ENCODE measurements around the gene PDE9A. TPM values are rescaled to one million over a fixed set of nuclear protein-coding genes. Genes with fewer than 3 reads are reported as not detected.
A peak's percentile ranks its signal among the peaks of the same experiment; 100 is the strongest.
"Not testable (repeated sequence)": the region's sequence is repeated elsewhere in the genome, so short reads cannot be mapped to it uniquely, and the experiment has no call there.

The PDE9A gene
- total RNA-seq = 1 to 10 TPM; 4.7 to 6.1 TPM

GRCh38 chr21:42653231-42654061 is at the start of gene PDE9A:
PDE9A (plus strand) TSS chr21:42653621; CDS start chr21:42653815, 194 bp downstream.
- Mint-ChIP-seq H3K36me3 (ENCODE audit: low read depth) (no peaks in the 10 kb centered on the region), H3K27ac (no peak within 1 kb of the TSS), H3K4me3 (peak within 1 kb of the TSS; percentile 65), H3K4me1 (peaks cover 15% of the 10 kb centered on the region), H3K9me3 (no peaks in the 10 kb centered on the region), H3K27me3 (peaks cover 33% of the 10 kb centered on the region)
- ChIA-PET CTCF (interaction anchor here (0.6 to 1.7 kb wide), 3 partner anchors 9 to 15 kb away, joined by 3 to 5 read pairs (median 3); no protein-coding TSS in a partner anchor), POLR2A (no interaction called here)
- peak; percentile 17 for DNase-seq

DNA sequence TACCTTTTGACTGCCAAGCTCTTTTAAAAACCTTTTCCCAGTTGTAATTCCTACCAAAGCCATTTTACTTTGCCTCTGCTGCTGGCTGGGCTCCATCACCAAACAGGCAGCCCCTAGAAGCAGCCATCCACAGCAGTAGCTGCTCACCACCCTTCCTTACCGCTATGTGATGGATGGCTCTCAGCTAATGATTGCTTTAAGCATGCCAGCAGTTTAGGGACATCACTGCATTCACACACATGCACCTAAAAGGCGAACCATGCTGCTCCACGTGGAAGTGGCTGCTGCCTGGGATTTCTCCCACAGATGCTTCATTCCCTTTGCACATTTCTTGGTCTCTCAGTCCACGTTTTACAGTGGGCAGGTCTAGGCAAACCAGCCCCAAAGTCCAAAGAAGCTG is 46.3 kb upstream of the PDE9A start:
- Mint-ChIP-seq H3K36me3 (ENCODE audit: low read depth) (peaks cover 12% of the 10 kb centered on the region), H3K27me3 (peaks cover 5% of the 10 kb centered on the region), H3K9me3 (peaks cover 27% of the 10 kb centered on the region), H3K4me1 (peaks cover 9% of the 10 kb centered on the region), H3K4me3 (no peak overlapping the region), H3K27ac (no peak overlapping the region)
- POLR2A ChIA-PET = no interaction called here
- DNase-seq = no peak
- CTCF ChIA-PET = interaction anchor here (0.5 to 0.9 kb wide), 3 partner anchors 12 to 150 kb away, joined by 3 read pairs; no protein-coding TSS in a partner anchor

GRCh38 chr21:42607525-42608102 is 45.8 kb upstream of the PDE9A start:
- DNase-seq = no peak
- ChIA-PET CTCF (interaction anchor here (0.7 to 0.9 kb wide), 3 partner anchors 12 to 206 kb away, joined by 3 read pairs; no protein-coding TSS in a partner anchor), POLR2A (no interaction called here)
- Mint-ChIP-seq H3K9me3 (peaks cover 31% of the 10 kb centered on the region), H3K36me3 (ENCODE audit: low read depth) (peaks cover 12% of the 10 kb centered on the region), H3K4me3 (no peak overlapping the region), H3K27ac (no peak overlapping the region), H3K27me3 (peaks cover 5% of the 10 kb centered on the region), H3K4me1 (peaks cover 9% of the 10 kb centered on the region)

- Mint-ChIP-seq H3K4me1 (peaks cover 9% of the 10 kb centered on the region), H3K36me3 (ENCODE audit: low read depth) (peaks cover 12% of the 10 kb centered on the region), H3K27ac (no peak overlapping the region), H3K4me3 (no peak overlapping the region), H3K27me3 (peaks cover 4% of the 10 kb centered on the region), H3K9me3 (peaks cover 33% of the 10 kb centered on the region)
- no peak for DNase-seq
- ChIA-PET POLR2A (no interaction called here), CTCF (interaction anchor here (0.6 to 0.7 kb wide), 2 partner anchors 205 to 403 kb away, joined by 3 read pairs; no protein-coding TSS in a partner anchor)
Observed at GRCh38 chr21:42608446-42608845, 45.0 kb upstream of the PDE9A start.

DNA sequence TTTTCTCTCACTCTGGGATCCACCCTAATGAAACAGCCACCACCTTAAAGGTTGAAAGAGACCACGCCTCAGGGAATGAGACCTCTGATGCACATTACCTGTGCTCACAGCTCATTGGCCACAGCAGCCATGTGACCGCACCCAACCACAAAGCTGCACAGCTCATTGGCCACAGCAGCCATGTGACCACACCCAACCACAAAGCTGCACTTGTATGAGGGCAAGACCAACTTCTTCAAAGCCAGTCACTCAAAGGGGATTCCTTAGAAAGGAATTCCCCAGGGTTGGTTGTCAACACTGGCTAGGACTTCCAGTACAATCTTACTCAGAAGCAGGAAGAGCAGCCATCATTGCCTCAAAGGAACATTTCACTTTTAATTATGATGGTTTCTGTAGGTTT is 43.6 kb upstream of the PDE9A start:
- ChIA-PET CTCF (no interaction called here), POLR2A (no interaction called here)
- no peak overlapping the region for H3K4me3 Mint-ChIP-seq
- H3K27me3 Mint-ChIP-seq = peaks cover 4% of the 10 kb centered on the region
- peak; percentile 35 for DNase-seq
- no peak overlapping the region for H3K27ac Mint-ChIP-seq
- H3K36me3 Mint-ChIP-seq (ENCODE audit: low read depth) = peaks cover 6% of the 10 kb centered on the region
- peaks cover 25% of the 10 kb centered on the region for H3K9me3 Mint-ChIP-seq
- H3K4me1 Mint-ChIP-seq = peaks cover 11% of the 10 kb centered on the region

DNA sequence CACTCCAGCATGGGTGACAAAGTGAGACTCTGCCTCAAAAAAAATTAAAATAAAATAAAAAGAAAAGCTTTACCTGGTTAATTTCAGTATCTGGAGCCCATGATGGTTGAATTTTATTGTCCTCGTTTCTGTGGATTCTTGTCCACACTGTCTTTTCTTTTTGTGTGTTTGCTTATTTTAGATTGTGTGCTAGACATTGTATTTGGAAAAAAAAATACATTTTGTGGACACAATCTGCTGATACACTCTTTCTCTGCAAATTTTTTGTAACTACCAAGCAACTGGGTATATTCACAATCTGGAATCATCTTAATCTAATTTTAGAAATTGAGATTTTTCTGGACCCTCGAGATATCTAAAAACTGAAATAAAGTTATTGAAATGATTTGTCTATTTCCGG is 41.6 kb upstream of the PDE9A start:
- CTCF ChIA-PET = no interaction called here

DNA sequence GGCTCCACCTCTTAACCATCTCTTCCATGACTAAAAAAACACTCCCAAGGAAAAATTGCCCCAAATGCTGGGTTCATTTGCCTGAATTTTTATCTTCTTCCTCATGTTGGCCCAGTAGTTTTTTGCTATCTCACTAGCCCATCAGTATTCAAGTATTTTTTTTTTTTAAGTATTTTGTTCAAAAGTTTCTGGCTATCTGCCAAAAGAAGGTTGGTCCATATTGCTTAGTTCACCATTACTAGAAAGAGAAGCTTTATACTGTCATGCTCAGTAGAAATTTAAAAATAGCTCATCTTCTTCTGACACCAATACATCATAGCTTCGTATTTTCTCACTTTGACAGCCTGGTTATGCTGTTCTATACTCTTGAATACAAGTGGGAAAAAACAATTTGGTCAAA is 41.0 kb upstream of the PDE9A start:
- POLR2A ChIA-PET = no interaction called here
- no peak overlapping the region for H3K27ac Mint-ChIP-seq
- H3K27me3 Mint-ChIP-seq = peaks cover 4% of the 10 kb centered on the region
- H3K4me1 Mint-ChIP-seq = peaks cover 11% of the 10 kb centered on the region
- H3K4me3 Mint-ChIP-seq = no peak overlapping the region
- H3K9me3 Mint-ChIP-seq = peaks cover 9% of the 10 kb centered on the region
- CTCF ChIA-PET = interaction anchor here (0.7 kb wide), 1 partner anchor 18 kb away, joined by 3 read pairs; no protein-coding TSS in a partner anchor
- DNase-seq = no peak
- H3K36me3 Mint-ChIP-seq (ENCODE audit: low read depth) = peaks cover 3% of the 10 kb centered on the region

More for the DNA sequence above, 41.6 kb upstream of the PDE9A start:
- DNase-seq = no peak
- peaks cover 11% of the 10 kb centered on the region for H3K4me1 Mint-ChIP-seq
- H3K36me3 Mint-ChIP-seq (ENCODE audit: low read depth) = peaks cover 3% of the 10 kb centered on the region
- H3K4me3 Mint-ChIP-seq = no peak overlapping the region
- peaks cover 12% of the 10 kb centered on the region for H3K9me3 Mint-ChIP-seq
- POLR2A ChIA-PET = no interaction called here
- no peak overlapping the region for H3K27ac Mint-ChIP-seq
- H3K27me3 Mint-ChIP-seq = peaks cover 4% of the 10 kb centered on the region

DNA sequence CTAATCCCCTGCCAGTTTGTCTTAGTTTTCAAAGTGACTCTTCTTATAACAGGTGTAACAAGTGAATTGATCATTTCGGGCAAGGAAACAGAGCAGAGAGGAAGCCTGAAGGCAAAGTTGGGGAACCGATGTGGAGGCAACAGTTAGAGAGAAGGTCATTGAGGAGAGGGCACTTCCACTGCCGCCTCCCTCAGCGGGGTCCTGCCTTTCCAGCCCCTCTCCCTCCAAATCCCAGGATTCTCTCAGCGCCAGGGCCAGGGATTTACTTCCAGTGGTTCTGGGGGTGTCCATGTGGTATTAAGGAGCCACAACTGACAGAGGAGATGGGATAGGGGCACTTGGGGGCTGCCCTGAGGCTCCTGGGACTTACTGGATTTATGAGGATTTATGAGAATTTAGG is 39.7 kb upstream of the PDE9A start:
- ChIA-PET POLR2A (no interaction called here), CTCF (no interaction called here)
- peaks cover 11% of the 10 kb centered on the region for H3K4me1 Mint-ChIP-seq
- no peak overlapping the region for H3K27ac Mint-ChIP-seq
- DNase-seq = no peak
- H3K27me3 Mint-ChIP-seq = peaks cover 9% of the 10 kb centered on the region
- H3K9me3 Mint-ChIP-seq = peaks cover 9% of the 10 kb centered on the region
- H3K36me3 Mint-ChIP-seq (ENCODE audit: low read depth) = peaks cover 3% of the 10 kb centered on the region
- H3K4me3 Mint-ChIP-seq = no peak overlapping the region

DNA sequence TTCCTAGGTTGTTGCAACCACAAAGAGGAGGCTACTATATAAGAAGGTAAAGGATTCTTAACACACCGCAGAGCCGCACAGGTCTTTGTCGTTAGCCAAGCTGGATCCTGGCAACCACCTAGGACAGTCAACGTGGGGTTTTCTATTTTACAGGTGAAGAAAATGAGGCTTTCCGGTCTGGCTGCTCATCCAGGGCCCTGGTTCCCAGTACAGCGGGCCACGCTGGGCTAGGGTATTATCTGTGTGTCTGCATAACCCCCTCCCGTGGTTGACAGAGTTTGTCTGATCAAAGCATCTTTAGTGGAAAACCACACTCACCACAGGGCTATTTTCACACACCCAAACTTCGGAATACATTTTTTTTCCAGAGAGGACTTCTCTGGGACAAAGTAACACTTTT is 39.0 kb upstream of the PDE9A start:
- ChIA-PET CTCF (interaction anchor here (1.0 kb wide), 2 partner anchors 17 to 21 kb away, joined by 3 to 4 read pairs; no protein-coding TSS in a partner anchor), POLR2A (no interaction called here)
- H3K9me3 Mint-ChIP-seq = peaks cover 9% of the 10 kb centered on the region
- peaks cover 16% of the 10 kb centered on the region for H3K27me3 Mint-ChIP-seq
- no peak overlapping the region for H3K27ac Mint-ChIP-seq
- peak; percentile 67 for DNase-seq
- H3K4me3 Mint-ChIP-seq = no peak overlapping the region
- H3K4me1 Mint-ChIP-seq = peaks cover 10% of the 10 kb centered on the region
- peaks cover 3% of the 10 kb centered on the region for H3K36me3 Mint-ChIP-seq (ENCODE audit: low read depth)

DNA sequence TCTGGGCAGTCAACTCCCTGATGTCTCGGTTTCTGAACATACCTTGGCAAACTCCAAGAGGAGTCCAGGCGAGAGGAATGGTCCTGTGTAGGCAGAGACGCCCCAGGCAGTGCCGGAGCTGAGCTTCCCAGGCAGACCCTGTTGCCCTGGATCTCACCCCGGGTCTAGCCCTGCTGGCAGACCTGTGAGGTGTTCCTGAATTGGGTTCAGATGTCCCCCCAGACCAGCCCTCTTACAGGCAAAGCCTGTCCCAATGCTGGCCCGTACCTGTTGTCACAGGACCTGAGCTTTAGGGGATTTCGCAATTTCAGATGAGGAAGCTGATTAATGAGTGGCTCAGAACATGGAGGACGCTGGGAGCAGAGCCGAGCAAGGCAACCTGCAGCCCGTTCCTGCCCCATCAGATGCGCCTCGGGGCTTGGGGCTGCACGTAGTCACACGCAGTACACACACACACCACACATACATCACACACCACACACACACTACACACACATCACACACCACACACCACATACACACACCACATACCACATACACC is 38.5 kb upstream of the PDE9A start:
- Mint-ChIP-seq H3K36me3 (ENCODE audit: low read depth) (peaks cover 3% of the 10 kb centered on the region), H3K9me3 (peaks cover 9% of the 10 kb centered on the region), H3K4me3 (no peak overlapping the region), H3K27me3 (peaks cover 16% of the 10 kb centered on the region), H3K4me1 (peaks cover 6% of the 10 kb centered on the region), H3K27ac (no peak overlapping the region)
- ChIA-PET POLR2A (interaction anchor here (0.6 kb wide), 1 partner anchor 375 kb away, joined by 3 read pairs; no protein-coding TSS in a partner anchor), CTCF (interaction anchor here (0.6 to 1.0 kb wide), 3 partner anchors 17 to 231 kb away, joined by 3 to 4 read pairs (median 3); no protein-coding TSS in a partner anchor)
- DNase-seq = peak; percentile 67

- H3K27me3 Mint-ChIP-seq = peaks cover 18% of the 10 kb centered on the region
- not testable (repeated sequence) for DNase-seq; H3K9me3 Mint-ChIP-seq; H3K36me3 Mint-ChIP-seq (ENCODE audit: low read depth); H3K27ac Mint-ChIP-seq; H3K4me1 Mint-ChIP-seq; H3K4me3 Mint-ChIP-seq
- ChIA-PET CTCF (interaction anchor here (0.6 to 1.0 kb wide), 3 partner anchors 18 to 231 kb away, joined by 3 to 4 read pairs (median 3); no protein-coding TSS in a partner anchor), POLR2A (interaction anchor here (0.6 kb wide), 1 partner anchor 374 kb away, joined by 3 read pairs; no protein-coding TSS in a partner anchor)
Observed at GRCh38 chr21:42615377-42615776, 38.0 kb upstream of the PDE9A start.

DNA sequence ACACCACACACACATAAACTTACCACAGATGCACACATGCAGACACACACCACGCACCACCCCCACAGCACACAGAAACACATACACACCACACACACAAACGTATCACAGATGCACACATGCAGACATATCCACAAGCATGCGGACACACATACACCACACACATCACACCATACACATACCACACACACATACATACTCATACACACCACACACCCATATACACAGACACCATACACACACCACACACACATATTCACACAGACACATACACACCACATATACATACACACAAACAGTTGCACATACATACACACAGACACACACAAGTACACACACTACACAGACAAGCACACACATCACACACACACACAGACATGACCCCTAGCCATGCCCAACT is 37.5 kb upstream of the PDE9A start:
- ChIA-PET CTCF (no interaction called here), POLR2A (no interaction called here)
- H3K4me3 Mint-ChIP-seq = no peak overlapping the region
- peaks cover 18% of the 10 kb centered on the region for H3K27me3 Mint-ChIP-seq
- peaks cover 9% of the 10 kb centered on the region for H3K9me3 Mint-ChIP-seq
- no peak for DNase-seq
- H3K27ac Mint-ChIP-seq = no peak overlapping the region
- peaks cover 2% of the 10 kb centered on the region for H3K4me1 Mint-ChIP-seq
- H3K36me3 Mint-ChIP-seq (ENCODE audit: low read depth) = peaks cover 3% of the 10 kb centered on the region

DNA sequence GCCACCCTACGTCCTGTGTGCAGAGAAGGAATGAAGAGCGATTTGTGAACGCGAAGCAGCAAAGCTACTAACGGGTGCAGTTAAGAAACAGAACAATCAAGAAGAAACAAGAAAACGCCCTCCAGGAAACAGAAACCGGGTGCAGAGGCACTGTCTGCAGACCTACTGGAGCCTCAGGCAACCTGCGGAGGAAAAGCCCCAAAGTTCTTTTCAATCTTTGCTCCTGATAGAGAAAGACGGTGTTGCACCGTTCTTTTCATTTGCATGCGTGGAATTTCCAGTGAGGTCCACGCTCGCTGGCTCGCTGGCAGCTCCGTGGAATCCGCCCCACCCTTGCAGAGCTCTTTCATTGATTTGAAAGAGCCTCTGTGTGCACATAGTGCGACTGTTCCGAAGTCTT is 37.0 kb upstream of the PDE9A start:
- ChIA-PET CTCF (no interaction called here), POLR2A (no interaction called here)
- peaks cover 9% of the 10 kb centered on the region for H3K9me3 Mint-ChIP-seq
- H3K4me3 Mint-ChIP-seq = no peak overlapping the region
- peaks cover 3% of the 10 kb centered on the region for H3K36me3 Mint-ChIP-seq (ENCODE audit: low read depth)
- DNase-seq = peak; percentile 67
- H3K27me3 Mint-ChIP-seq = peaks cover 18% of the 10 kb centered on the region
- H3K27ac Mint-ChIP-seq = no peak overlapping the region
- H3K4me1 Mint-ChIP-seq = peaks cover 2% of the 10 kb centered on the region

Measured in activated CD4-positive, alpha-beta T cell treated with anti-CD3 and anti-CD28 coated beads, Interleukin-2, amount 10 ng/mL, durations not matched to agents 7 days and 5 days (primary cell).